Stimulated activated CD4-positive, alpha-beta T cell treated with anti-CD3 and anti-CD28 coated beads, Interleukin-1b, Interleukin-23, amount 100 ng/mL, for 24 hours (primary cell): Measurements from ENCODE around the gene TBC1D22A.

Experiments
- DNase-seq, 4 experiments: peaks; one replicate each; pipeline ENCODE4 v3.0.0-alpha.2; 2020; ENCODE audit warnings: low read depth in 4 of 4, low spot score in 1 of 4

TBC1D22A gene

GRCh38 chr22:46983046-46983445 is 220.6 kb downstream of the TBC1D22A start:
- DNase-seq: no peak

DNA sequence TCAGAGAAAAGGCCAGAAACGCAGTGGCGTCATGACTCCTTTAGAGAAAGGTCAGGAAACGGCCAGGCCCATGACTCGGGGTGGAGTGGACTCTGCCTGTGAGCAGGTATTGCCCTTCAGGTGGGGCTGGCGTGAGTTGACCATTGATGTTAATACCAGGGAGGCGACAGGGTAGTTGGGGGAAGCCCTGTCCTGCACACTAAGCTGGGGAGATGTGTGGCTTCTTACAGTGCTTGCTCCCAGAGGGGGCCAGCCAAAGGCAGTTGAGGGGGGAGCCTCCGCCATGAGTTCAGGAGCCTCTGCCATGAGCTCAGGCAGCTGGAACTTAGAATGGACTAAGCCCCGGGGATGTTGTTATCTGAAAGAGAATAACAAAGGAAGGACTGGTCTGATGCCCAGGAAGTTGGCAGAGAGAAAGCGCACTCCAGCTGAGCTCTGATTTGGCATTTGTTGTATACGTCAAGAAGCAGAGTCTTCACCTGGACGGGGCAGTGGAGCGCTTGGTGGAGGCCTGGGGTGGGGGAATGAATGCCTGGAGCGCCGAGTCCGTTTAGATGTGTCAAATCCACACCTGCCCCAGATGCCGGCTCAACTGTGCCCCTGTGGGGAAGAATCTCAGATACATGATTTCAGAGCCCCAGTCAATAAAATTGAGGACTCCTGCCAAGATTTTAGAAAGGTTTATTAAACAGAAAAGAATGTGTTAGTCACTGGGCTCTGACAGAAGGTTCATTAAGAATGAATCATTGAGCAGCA is 222.5 kb downstream of the TBC1D22A start:
- DNase-seq: no peak

DNA sequence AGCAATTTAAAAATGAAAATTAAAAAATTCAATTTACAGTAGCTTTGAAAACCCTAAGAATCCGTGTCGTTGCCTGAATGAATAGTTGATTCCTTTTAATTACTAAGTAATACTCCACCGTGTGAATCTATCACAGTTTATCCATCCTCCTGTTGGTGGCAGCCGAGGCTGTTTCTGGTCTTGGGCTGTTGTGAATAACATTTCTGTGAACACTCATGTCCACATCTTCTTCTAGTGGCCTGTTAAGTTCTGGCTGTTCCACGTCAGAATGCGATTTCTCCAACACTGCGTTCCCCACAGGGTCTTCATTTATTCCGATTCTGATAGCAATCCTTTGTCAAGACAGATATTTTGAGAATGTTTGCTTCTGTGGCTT is 223.0 kb downstream of the TBC1D22A start:
- no peak for DNase-seq

DNA sequence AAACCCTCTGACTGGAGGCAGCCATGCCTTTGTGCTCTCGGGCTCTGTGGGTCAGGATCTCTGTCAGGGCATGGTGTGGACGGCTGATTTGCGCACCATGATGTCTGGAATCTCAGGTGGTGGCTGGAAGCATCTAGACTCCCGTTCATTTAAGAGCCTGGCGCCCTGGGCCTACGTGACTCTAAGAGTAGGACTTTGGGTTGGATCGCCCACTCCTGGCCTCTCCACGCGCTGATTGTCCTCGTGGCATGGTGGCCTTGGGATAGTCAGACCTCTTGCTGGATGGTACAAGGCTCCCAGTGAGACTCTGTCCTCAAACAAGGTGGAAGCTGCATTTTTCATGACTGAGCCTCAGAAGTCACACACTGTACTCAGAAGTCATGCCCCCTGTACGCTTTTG is 224.3 kb downstream of the TBC1D22A start:
- DNase-seq: no peak

GRCh38 chr22:46990937-46991550 is 228.6 kb downstream of the TBC1D22A start:
- no peak for DNase-seq

DNA sequence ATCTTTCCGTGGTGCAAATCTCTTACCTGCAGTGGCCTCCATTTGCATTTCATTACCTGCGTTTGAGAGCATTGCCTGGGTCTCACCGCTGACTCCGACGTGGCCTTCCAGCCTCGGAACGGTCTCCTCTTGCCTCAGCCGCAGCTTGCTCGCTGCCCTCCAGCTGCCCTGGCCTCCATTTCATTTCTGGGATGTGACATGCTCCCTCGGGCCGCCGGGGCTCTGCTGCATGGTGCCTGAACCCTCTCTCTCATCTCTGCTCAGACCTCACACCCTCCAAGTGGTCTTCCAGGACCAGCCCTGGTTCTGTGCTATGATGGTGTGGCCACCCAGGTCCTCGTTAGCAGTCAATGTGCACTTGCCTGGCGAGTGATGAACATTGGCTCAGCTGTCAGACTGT is 229.2 kb downstream of the TBC1D22A start:
- DNase-seq: no peak

DNA sequence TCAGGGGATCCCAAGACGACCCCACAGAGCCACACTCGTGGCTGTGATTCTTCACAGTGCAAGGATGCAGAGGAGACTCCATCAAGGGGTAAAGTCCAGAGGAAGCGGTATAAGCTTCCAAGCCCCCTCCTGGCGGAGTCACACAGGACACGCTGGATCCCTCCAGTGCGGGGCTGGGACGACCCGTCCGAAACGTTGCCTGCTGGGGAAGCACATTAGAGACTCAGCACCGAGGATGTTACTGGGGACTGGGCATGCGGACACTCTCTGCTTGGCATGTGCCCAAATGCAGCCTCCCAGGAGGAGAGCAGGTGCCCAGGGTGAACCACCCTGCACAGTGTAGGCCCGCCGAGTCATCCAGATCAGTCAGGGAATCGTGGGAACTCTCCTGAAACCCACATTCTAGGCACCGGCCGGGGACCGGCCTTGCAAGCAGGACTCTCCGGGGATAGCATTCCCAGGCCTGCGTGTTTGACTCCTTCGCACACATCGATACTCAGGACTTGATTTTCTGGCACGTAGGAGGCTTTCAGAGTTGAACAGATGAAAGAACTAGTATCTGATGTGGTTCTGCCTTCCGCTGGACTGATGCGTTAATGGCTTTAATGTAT is 229.8 kb downstream of the TBC1D22A start:
- DNase-seq: no peak

DNA sequence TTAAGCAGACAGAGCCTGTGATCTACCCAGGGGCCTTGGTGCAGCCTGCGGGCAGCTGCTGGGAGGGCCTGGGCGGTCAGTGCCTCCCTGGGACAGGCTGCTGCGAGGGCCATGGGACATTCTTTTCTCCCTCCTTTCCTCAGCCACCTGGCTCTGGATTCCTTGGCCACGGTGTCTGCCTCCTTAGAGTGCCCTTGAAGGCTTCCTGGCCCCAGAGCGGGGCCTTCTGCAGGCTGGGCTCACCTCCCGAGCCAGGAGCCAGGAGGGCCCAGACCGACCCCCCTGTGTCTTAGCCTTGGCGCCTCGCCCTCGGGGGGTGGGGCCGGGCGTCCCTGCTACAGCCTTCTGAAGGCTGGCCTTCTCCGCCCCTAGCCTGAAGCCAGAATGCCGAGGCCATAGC is 231.2 kb downstream of the TBC1D22A start:
- DNase-seq: no peak

GRCh38 chr22:46994265-46994664 is 231.8 kb downstream of the TBC1D22A start:
- DNase-seq: no peak

DNA sequence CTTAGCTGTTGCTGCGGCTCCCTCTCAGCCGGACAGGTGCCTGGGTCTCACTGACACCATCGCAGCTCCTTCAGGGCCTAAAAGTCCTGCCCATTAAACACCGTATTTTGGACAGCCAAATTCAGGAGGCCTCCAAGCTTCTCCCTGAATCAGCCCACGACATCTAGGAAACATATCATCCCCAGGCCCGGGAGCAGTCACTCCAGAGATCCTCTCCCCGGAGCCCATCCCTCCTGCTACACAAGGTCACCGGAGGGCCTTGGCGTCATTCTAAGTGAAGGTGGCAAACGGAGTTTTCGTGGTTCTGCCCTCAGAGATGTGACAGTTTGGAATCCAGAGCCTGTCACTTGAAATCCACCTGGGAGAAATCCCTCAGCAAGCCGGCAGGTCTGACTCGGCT is 232.5 kb downstream of the TBC1D22A start:
- DNase-seq: no peak

DNA sequence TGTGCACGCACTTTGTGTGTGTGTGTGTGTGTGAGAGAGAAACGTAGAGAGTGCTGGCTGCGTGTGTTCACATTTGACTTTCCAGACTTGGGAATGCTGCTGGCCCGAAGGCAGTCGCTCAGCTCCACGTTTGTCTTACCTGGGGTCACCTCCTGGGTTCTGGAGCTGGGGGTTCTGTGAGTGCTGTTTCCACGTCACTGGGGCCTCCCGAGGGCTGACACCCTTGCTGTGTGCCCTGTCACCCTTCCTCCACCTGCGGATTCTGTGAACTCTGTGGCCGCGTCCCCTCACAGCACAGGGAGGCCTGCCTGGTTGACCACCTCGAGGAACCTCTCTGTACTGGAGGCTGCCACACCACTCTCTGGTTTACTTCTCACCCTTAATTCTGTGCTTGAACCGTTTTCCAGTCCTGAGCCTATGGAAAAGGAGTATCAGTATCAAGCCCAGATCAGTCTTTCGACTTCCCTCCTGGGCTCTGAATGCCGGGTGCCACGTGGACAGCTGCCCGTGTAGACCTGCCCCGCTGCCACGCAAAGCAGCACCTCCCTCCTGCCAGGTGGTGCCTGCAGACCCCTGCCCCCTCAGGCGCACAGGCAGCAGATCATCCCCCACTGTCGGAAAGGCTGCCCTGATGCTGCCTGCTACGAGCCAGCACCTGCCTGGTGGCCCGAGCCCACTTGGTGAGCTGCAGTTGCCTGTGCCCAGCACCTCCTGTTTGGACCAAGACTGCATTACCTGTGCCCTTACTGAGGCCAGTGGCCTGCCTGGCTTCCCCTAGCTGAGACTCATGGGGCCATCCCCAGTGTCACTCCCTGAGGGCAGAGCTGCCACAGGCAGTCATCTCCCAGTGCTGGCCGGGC is 233.3 kb downstream of the TBC1D22A start:
- DNase-seq: no peak

- no peak for DNase-seq
These were observed 234.3 kb downstream of the TBC1D22A start for GRCh38 chr22:46996595-46997310.

DNA sequence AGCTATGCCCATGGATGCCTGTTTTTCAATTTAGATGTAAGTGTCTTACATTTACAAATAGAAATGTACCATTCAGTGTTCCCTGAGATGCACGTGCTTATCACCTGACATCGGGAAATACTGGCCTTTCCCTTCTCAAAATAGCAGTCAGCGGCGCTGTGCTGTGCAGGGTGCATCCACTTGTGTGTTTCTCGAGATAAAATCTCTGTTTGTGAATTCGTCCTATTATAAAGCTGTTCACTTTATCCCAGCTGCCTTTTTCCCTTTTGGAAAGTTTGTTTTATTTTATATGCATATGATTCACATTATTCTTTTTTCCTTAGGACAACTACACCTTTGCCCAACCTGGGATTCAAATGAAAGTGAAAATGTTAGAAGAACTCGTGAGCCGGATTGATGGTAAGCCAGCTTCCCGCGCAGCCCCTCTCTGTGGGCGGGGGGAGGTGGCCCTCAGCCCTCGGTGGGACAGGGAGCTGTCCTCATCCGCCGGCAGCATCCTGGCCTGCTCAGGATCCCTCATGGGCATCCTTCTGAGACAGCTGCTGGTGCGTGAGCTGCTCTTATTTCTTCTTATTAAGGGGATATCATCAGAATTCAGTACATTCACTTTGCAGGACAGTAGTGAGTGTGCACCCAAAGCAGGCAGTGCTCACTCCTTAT is 235.0 kb downstream of the TBC1D22A start:
- no peak for DNase-seq

GRCh38 chr22:46998331-46998730 is 235.9 kb downstream of the TBC1D22A start:
- no peak for DNase-seq

- no peak for DNase-seq
These were observed 237.8 kb downstream of the TBC1D22A start for GRCh38 chr22:47000256-47000655.

- no peak for DNase-seq
These were observed 238.4 kb downstream of the TBC1D22A start for GRCh38 chr22:47000888-47001287.

- no peak for DNase-seq
These were observed 238.8 kb downstream of the TBC1D22A start for GRCh38 chr22:47001288-47001687.

- no peak for DNase-seq
These were observed 240.2 kb downstream of the TBC1D22A start for GRCh38 chr22:47002692-47003091.

DNA sequence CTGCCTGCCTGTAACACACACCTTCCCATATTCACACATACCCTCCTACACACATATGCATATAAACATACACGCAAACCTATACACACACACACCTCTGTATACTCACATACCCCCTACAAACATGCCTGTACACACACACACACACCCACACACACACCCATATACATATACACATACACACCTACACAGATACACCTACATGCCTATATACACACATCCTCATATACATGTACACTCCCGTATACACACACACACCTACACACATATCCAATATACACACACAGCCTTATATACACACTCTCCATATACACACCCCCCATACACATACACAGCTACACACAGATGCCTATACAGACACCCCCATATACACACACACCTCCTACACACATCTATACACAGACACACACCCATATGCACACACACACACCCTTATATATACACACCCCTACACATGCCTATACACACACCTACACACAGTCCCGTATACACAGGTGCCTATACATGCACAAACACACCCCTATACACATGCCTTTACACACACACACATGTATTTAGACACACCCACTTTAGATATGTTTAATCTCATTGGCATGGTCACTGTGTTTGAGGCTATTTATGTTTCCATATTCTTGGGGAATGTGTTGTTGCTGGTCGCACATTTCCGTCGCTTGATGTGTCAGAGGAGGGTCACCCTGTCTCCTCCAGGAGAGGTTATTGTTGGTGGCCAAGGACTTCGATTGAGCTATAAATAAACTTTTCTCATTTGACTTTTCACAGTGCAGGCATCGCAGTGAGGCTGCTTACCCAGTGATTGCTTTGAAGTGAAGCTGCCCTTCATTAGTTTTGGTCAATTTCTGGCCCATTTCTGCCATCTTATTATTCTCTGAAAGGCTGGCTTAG is 243.3 kb downstream of the TBC1D22A start:
- no peak for DNase-seq
